ENCODE measurements around the gene TBC1D25.
A peak's percentile ranks its signal among the peaks of the same experiment; 100 is the strongest.
"Not testable (repeated sequence)": the region's sequence is repeated elsewhere in the genome, so short reads cannot be mapped to it uniquely, and the experiment has no call there.

The TBC1D25 gene

DNA sequence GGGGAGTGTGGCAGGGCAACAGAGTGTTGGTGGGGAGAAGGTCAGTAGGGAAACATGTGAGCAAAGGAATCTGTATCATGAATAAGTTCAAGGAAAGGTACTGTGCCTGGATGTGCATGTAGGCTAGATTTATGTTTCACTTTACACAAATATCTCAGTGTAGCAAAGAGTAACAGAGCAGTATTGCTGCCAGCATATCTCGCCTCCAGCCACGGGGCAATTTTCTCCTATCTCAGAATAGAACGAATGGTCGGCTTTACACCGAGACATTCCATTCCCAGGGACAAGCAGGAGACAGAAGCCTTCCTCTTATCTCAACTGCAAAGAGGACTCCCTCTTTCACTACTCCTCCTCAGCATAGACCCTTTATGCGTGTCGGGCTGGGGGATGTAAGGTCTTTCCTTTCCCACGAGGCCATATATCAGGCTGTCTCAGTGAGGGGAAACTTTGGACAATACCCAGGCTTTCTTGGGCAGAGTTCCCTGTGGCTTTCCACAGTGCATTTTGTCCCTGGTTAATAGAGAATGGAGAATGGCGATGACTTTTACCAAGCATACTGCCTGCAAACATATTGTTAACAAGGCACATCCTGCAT is 16.3 kb downstream of the TBC1D25 start:
- DNase-seq (ENCODE audit: extremely low read depth in 1 of 2, low read depth in 1 of 2): not testable (repeated sequence)

DNA sequence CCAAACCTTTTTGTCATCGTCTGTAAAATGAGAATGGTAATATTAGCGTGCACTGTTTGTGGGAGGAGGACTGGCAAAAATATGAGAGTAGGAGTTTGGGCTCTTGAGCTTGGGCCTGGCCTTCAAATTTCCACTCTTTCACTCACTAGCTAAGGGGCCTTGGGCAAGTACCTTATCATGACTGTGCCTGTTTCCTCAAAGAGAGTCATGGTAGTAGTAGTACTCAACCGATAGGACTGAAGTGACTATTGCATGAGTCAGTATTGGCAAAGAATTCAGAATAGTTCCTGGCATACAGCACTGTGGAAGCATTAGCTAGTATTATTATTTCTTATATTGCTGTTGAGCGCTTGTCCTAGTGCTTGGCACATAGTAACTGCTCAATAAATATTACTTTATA is 18.8 kb downstream of the TBC1D25 start:
- DNase-seq (ENCODE audit: extremely low read depth in 1 of 2, low read depth in 1 of 2): no peak

DNA sequence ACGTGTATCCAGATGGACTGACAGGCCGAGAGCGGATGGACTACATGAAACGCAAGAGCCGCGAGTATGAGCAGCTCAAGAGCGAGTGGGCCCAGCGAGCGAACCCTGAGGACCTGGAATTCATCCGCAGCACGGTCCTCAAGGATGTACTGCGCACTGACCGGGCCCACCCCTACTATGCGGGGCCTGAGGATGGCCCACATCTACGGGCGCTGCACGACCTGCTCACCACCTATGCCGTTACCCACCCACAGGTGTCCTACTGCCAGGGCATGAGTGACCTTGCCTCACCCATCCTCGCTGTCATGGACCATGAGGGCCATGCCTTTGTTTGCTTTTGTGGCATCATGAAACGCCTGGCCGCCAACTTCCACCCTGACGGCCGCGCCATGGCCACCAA is 20.1 kb downstream of the TBC1D25 start:
- DNase-seq (ENCODE audit: extremely low read depth in 1 of 2, low read depth in 1 of 2): no peak

DNA sequence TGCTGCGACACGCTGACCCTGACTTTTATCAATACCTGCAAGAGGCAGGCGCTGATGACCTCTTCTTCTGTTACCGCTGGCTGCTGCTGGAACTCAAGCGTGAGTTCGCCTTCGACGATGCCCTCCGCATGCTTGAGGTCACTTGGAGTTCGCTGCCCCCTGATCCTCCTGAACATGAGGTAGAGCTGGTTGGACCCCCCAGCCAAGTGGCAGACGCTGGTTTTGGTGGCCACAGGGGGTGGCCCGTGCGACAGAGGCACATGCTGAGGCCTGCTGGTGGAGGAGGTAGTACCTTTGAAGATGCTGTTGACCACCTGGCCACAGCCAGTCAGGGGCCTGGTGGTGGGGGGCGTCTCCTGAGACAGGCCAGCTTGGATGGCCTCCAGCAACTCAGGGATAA is 20.5 kb downstream of the TBC1D25 start:
- no peak for DNase-seq (ENCODE audit: extremely low read depth in 1 of 2, low read depth in 1 of 2)

DNA sequence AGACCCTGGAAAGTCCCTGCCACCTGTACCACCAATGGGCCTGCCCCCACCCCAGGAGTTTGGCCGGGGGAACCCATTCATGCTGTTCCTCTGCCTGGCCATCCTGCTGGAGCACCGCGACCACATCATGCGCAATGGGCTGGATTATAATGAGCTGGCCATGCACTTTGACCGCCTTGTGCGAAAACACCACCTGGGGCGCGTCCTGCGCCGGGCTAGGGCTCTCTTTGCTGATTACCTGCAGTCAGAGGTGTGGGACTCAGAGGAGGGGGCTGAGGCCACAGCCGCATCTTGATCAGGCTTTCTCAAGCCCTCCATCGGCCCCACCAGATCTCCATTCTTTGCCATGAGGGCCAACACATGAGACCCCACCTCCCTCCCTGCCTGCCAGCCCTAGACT is 21.2 kb downstream of the TBC1D25 start:
- DNase-seq (ENCODE audit: extremely low read depth in 1 of 2, low read depth in 1 of 2): no peak

DNA sequence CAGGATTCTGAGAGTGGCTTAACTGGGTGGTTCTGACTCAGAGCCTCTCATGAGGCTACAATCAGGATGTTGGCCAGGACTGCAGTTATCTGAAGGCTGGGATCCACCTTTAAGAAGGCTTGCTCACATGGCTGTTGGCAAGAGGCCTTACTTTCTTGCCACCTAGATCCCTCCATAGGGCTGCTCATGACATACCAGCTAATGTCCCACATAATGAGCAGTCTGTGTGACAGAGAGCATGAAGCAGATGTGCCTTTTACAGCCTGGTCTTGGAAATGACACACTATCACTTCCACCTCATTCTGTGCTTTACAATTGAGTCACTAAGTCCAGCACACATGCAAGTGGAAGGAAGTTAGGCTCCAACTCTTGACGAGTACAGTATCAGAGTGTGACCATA is 30.4 kb downstream of the TBC1D25 start:
- DNase-seq (ENCODE audit: extremely low read depth in 1 of 2, low read depth in 1 of 2): no peak

DNA sequence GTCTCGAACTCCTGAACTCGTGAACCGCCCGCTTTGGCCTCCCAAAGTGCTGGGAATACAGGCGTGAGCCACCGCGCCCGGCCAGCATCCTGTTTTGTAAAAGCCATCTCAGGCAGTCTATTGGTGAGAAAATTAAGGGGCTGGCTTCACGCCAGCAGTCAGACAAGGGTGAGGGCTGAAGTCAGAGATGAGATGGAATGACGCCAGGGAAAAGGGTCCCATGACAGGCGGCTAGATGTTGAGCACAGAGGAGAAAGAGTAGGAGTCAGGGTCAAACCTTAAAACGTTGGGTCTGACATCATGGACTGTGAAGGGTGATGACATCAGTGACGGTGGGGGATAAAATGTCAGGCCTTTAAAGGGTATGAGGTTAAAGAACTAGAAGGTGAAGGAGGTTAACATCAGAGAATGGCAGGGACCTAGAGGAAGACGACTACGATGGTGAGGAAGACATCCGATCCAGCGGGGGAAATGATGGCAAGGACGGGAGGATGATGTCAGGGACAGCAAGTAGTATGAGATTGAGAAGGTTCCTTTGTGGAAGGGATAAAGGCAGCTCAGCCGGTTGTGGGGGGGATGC is 34.3 kb downstream of the TBC1D25 start:
- DNase-seq (ENCODE audit: extremely low read depth in 1 of 2, low read depth in 1 of 2): no peak

DNA sequence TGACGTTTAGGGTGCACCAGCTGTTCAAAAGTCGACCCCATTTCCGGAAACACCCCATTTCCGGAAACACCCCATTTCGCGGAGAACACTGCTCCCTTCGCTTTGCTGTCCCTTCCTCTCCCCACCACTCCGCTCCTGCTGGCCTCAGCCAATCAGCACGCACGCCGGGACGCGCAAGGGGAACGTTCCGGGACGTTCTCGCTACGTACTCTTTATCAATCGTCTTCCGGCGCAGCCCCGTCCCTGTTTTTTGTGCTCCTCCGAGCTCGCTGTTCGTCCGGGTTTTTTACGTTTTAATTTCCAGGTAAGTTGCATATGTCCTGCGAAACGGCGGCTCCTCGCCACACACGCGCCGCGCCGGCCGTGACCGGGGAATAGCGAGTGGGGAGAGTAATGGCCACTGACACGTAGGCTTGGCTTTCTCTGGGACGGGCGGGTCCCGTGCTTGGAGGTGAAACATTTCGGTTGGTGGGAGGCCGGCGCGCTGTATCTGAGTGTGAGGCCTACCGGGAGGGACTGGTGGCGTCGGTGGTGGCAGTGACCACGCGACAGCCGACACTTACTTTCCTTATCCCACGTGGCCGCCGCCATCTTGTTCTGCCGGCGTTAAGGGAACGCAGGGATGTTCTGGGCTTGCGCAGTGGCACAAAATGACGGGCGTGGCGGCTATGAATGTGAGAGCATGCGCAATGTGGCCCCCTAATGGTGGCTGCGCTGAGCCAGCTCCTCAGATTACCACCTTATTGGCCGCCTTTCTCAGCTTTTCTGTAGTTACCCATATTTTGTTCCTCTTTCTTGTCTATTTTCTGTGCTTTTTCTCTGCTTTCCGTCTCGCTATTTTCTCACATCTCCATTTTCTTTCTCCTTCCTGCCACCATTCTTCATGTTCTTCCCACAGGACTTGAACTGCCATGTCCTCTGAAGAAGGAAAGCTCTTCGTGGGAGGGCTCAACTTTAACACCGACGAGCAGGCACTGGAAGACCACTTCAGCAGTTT is 35.1 kb downstream of the TBC1D25 start, which contains the start of gene RBM3:
RBM3 (plus strand) TSS at position 215 of the 997 bp plus-strand sequence; CDS start at position 912, 697 bp downstream.
- peak; percentile 80 to 81 for DNase-seq (ENCODE audit: extremely low read depth in 1 of 2, low read depth in 1 of 2)

DNA sequence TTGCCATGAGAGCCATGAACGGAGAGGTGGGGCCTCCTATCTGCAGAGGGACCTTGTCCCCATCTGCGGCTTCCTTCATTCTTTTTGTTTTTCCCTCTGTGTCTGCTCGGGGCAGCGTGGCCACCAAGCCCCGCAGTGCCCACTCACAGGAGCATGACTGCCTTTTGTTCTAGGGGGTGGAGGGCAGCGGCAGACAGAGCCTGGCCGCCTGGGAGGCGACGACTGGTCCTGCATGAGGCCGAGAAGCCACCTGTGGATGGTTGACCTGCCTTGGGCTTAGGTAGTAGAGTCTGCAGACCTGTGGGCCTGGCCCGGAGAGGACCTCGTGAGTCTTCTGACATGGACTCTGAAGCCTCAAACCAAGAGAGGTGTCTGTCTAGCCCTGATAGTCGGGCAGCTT is 36.1 kb downstream of the TBC1D25 start:
- no peak for DNase-seq (ENCODE audit: extremely low read depth in 1 of 2, low read depth in 1 of 2)

DNA sequence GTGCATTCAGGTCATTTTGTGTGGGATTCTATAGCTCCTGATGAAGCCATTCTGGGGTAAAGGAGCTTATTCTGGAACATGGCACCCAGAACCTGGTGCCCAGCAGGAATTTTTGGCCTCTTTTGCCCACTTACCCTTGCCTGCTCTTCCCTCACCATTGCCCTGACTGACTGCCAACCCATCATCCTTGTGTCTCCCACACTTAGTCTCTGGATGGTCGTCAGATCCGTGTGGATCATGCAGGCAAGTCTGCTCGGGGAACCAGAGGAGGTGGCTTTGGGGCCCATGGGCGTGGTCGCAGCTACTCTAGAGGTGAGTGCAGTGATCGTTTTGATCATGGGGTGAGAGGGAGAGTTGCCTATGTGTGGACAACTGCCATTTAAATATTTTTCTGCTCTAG is 36.6 kb downstream of the TBC1D25 start:
- no peak for DNase-seq (ENCODE audit: extremely low read depth in 1 of 2, low read depth in 1 of 2)

DNA sequence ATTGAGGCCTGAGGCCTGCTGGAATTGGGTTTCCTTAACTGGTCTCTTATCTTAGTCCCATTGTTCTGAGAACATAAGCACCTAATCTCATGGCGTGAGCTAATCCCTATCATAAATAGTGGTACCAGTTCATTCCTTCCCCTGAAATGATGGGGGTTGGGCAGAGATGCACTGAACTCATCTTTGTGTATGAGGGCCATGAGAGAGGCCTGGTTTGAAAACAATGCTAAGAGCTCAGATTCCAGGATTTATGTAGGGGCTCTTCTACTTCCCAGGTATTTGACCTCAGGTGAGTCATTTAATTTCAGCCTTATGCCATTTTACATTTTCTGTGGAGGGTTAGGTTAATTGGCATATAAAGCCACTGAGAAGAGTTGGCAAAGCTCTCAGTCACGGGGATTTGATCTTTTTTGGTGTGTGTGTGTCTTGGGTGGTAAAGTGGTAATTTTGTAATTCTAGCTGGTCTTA is 39.2 kb downstream of the TBC1D25 start:
- no peak for DNase-seq (ENCODE audit: extremely low read depth in 1 of 2, low read depth in 1 of 2)

DNA sequence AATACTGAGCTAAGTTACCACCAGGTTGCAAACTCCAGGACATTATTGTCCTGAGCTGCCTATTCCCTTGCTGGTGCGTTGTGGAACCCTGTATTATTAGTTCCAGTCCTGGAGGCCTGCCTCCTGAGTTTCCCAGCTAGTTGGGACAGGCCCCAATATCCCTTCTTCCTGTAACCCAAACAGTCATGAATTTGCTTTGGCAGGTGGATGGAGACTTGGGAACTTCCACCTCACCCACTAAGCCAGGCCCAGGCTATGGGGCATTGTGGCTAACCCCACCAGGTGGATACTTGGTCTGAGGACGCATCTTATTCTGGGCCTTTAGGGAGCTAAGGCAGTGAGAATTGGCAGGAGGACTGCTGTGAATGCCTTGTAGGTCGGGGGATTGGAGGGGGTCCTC is 39.7 kb downstream of the TBC1D25 start:
- DNase-seq (ENCODE audit: extremely low read depth in 1 of 2, low read depth in 1 of 2): no peak

DNA sequence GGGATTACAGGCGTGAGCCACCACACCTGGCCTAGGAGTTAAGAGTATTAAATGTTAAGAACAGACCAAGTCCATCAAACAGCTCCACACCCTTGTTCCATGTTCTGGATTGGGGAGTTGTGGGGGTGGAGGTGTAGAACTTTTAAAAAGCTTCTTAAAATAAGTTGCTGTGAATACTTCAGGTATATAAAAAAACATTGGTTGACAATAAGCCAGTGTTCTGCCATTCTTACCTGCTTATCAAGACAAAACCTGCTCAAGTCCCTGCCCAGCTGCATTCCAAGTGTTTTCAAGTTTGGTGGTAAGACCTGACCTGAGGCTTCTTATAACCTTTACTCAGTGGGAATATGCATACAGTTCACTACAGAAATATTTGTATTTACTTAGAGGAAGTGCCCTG is 41.1 kb downstream of the TBC1D25 start:
- DNase-seq (ENCODE audit: extremely low read depth in 1 of 2, low read depth in 1 of 2): no peak

DNA sequence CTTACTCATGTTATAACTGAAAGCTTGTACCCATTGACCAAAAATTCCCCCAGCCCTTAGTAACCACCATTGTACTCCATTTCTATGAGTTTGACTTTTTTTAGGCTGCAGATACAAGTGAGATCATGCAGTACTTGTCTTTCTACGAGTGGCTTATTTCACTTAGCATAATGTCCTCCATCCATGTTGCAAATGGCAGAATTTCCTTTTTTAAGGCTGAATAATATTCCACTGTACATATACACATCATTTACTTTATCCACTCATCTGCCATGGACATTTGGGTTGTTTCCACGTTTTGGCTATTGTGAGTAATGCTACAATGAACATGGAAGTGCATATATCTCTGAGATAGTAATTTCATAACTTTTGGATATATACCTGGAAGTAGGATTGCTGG is 45.2 kb downstream of the TBC1D25 start:
- no peak for DNase-seq (ENCODE audit: extremely low read depth in 1 of 2, low read depth in 1 of 2)

DNA sequence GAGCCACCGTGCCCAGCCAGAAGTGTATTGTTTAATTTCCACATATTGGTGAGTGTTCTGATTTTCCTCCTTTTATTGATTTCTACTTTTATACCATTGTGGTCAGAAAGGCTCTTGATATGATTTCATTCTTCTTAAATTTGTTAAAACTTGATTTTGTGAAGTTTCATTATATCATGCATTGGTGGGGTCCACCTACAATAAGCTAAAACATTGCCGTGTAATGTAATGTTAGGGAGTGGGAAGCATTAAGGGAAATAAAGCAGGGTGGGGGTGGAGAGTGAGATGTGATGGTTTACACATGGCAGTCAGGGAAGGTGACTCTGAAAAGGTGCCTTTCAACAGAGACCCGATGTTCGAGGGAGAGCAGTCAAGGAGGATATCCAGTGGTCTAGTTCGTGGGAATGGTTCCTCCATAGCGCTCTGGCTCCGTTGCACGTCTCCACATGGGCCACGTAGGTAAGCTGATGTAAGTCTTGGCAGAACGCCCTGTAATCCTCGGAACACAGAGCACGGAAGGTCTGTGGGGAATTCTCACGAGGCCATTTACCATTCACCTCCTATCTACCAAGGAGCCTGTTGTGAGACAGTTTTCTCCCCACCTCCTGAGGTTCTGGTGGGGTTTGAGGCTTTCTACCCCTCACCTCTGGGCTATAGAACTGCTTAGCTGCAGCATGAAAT is 50.1 kb downstream of the TBC1D25 start:
- no peak for DNase-seq (ENCODE audit: extremely low read depth in 1 of 2, low read depth in 1 of 2)

DNA sequence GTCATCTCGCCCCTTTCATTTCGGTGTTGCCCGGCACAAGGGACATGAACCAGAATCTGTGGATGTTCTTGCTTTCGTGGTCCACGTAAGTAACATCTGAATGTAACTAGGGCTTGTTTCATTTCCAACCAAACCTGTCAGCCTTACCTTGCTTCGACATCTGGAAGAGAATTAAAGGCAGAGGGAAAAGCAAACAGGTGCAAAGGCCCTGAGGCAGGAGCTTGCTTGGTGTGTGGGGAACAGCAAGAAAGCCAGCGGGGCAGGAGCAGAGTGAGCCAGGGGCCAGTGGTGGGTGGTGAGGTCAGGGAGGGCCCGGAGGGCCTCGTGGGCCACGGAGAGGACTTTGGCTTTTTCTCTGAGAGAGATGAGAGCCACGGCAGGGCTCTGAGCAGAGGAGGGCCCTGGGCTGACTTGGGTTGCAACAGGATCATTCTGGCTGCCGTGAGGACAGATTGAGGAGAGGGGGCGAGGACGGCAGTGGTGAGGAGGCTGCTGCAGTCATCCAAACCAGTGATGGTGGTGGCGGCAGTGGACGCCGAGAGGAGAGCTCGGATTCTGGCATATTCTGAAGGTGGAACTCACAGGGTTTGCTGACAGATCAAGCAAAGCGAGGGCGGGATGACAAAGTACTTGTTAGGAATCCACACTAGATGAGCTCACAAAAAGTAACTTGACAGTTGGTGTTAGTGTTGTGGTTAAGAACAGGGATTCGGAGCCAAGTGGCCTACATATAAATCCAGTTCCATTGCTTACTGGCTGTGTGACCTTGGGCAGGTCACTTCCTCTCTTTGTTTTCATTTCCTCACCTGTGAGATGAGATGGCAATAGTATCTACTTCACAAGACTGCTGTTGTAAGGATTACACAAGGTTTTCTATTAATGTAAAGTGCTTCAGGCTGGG is 50.9 kb downstream of the TBC1D25 start:
- no peak for DNase-seq (ENCODE audit: extremely low read depth in 1 of 2, low read depth in 1 of 2)

DNA sequence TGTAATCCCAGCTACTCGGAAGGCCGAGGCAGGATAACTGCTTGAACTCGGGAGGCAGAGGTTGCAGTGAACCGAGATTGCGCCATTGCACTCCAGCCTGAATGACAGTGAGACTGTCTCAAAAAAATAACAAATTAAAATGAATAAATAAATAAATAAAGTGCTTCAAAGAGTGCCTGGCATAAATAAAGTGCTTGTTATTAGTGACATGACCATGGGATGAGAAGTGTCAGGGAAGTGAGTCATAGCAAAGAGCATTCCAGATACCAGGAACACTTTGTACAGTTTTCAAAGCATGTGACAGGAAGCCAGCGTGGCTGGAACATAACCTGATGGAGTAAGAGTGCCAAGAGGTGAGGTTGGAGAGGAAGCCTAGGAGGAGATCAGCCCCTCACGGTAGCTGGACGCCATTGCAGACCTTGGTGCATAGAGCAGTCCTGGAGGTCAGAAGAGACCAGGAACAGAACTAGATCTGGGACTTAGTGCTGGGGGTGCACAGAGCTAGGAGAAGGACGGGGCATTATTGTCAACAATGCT is 51.8 kb downstream of the TBC1D25 start:
- no peak for DNase-seq (ENCODE audit: extremely low read depth in 1 of 2, low read depth in 1 of 2)

DNA sequence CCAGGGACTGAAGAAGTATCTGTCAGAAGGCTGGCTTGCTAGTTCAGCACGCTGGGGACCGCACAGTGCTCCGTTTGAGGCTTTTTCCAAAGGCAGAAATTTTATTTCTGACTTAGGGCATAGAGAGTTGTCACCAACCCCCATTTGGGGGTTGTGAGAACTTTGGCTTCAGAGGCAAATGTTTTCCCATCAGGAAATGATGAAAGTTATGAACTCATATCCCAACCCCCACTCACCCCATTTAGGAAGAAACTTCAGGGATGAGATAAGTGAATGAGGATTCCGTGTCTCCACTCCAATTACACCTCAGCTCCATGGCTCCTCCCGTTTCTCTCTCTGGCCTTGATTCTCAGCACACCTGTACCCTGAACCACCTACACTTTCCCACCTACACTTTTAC is 53.5 kb downstream of the TBC1D25 start:
- no peak for DNase-seq (ENCODE audit: extremely low read depth in 1 of 2, low read depth in 1 of 2)

DNA sequence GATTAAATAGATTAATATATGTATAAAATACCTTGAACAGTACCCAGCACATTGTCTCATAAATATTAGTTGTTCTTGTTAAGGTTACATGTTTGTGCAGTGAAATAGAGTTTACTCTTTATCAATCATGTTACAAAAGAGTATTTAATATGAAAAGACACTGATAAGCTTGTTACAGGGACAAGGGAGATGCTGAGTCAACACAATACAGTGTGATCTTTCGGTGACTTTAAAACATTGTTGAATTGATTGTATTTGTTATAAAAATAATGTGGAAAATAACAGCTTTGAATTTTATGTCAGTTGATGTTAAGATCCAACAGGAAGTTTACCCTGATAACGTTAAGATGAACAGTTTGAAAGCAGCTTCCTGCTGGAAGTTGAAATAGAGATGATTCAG is 56.4 kb downstream of the TBC1D25 start:
- no peak for DNase-seq (ENCODE audit: extremely low read depth in 1 of 2, low read depth in 1 of 2)
